Neural progenitor cell (in vitro differentiated cells): ENCODE data around the gene KLRK1. TPM values are rescaled to one million over a fixed set of nuclear protein-coding genes. Genes with fewer than 3 reads are reported as not detected.

Experiments used
- total RNA-seq: library from RNA; depleted of rRNA; stranded (reverse); fragments of >200 nt; gene quantifications from 2 replicates; pipeline ENCODE4 v1.2.3, GENCODE V29; 2015; ENCODE audit warnings: low replicate concordance

KLRK1 gene
- total RNA-seq, 1 donor from 2014 or later, result not detected

Other genes starting within 250 kb of the KLRK1 start
- gene OLR1, start 217.9 kb downstream of the KLRK1 start, total RNA-seq, result not detected in 2 replicates
- not detected in 2 replicates for gene TMEM52B, start 211.0 kb downstream of the KLRK1 start, total RNA-seq
- 38.9 and 39.3 TPM in 2 replicates for gene GABARAPL1, start 177.2 kb downstream of the KLRK1 start, total RNA-seq
- 0.06 TPM in 2 replicates for gene KLRD1, start 82.2 kb downstream of the KLRK1 start, total RNA-seq
- gene KLRC4, start 19.7 kb upstream of the KLRK1 start, total RNA-seq, result not detected in 2 replicates
- gene KLRC3, start 30.6 kb upstream of the KLRK1 start, total RNA-seq, result not detected in 2 replicates
- not detected in 2 replicates for gene KLRC2, start 46.0 kb upstream of the KLRK1 start, total RNA-seq
- not detected in 2 replicates for gene KLRC1, start 63.3 kb upstream of the KLRK1 start, total RNA-seq
- gene EIF2S3B, start 115.8 kb upstream of the KLRK1 start, total RNA-seq, result 1.4 and 1.8 TPM in 2 replicates
- 37.4 and 53.5 TPM in 2 replicates for gene MAGOHB, start 223.6 kb upstream of the KLRK1 start, total RNA-seq